ENCODE data around the gene SUGCT.

SUGCT gene

GRCh38 chr7:40507166-40507565 lies 372.4 kb downstream of the SUGCT start:
- DNase-seq (ENCODE audit: low read depth in 3 of 3, low spot score in 1 of 3), result no peak

GRCh38 chr7:40509287-40509996 lies 374.6 kb downstream of the SUGCT start:
- DNase-seq (ENCODE audit: low read depth in 3 of 3, low spot score in 1 of 3), result no peak

- DNase-seq (ENCODE audit: low read depth in 3 of 3, low spot score in 1 of 3), result no peak
Observed at GRCh38 chr7:40516376-40516775, 381.6 kb downstream of the SUGCT start.

GRCh38 chr7:40519009-40519408 lies 384.2 kb downstream of the SUGCT start:
- no peak for DNase-seq (ENCODE audit: low read depth in 3 of 3, low spot score in 1 of 3)

- no peak for DNase-seq (ENCODE audit: low read depth in 3 of 3, low spot score in 1 of 3)
Observed at GRCh38 chr7:40520986-40521738, 386.4 kb downstream of the SUGCT start.

GRCh38 chr7:40525764-40526163 lies 391.0 kb downstream of the SUGCT start:
- DNase-seq (ENCODE audit: low read depth in 3 of 3, low spot score in 1 of 3), result no peak

GRCh38 chr7:40526951-40527715 lies 392.3 kb downstream of the SUGCT start:
- no peak for DNase-seq (ENCODE audit: low read depth in 3 of 3, low spot score in 1 of 3)

GRCh38 chr7:40527723-40528122 lies 392.9 kb downstream of the SUGCT start:
- no peak for DNase-seq (ENCODE audit: low read depth in 3 of 3, low spot score in 1 of 3)

- DNase-seq (ENCODE audit: low read depth in 3 of 3, low spot score in 1 of 3), result no peak
Observed at GRCh38 chr7:40530292-40530691, 395.5 kb downstream of the SUGCT start.

GRCh38 chr7:40531956-40532355 lies 397.2 kb downstream of the SUGCT start:
- DNase-seq (ENCODE audit: low read depth in 3 of 3, low spot score in 1 of 3), result no peak

GRCh38 chr7:40535678-40536077 lies 400.9 kb downstream of the SUGCT start:
- DNase-seq (ENCODE audit: low read depth in 3 of 3, low spot score in 1 of 3), result no peak

GRCh38 chr7:40536421-40536820 lies 401.6 kb downstream of the SUGCT start:
- no peak for DNase-seq (ENCODE audit: low read depth in 3 of 3, low spot score in 1 of 3)

GRCh38 chr7:40538281-40538680 lies 403.5 kb downstream of the SUGCT start:
- no peak for DNase-seq (ENCODE audit: low read depth in 3 of 3, low spot score in 1 of 3)

- no peak for DNase-seq (ENCODE audit: low read depth in 3 of 3, low spot score in 1 of 3)
Observed at GRCh38 chr7:40541336-40541735, 406.5 kb downstream of the SUGCT start.

- DNase-seq (ENCODE audit: low read depth in 3 of 3, low spot score in 1 of 3), result no peak
Observed at GRCh38 chr7:40542982-40543741, 408.4 kb downstream of the SUGCT start.

- no peak for DNase-seq (ENCODE audit: low read depth in 3 of 3, low spot score in 1 of 3)
Observed at GRCh38 chr7:40544221-40544723, 409.5 kb downstream of the SUGCT start.

- no peak for DNase-seq (ENCODE audit: low read depth in 3 of 3, low spot score in 1 of 3)
Observed at GRCh38 chr7:40544871-40545303, 410.1 kb downstream of the SUGCT start.

- DNase-seq (ENCODE audit: low read depth in 3 of 3, low spot score in 1 of 3), result no peak
Observed at GRCh38 chr7:40545739-40546138, 410.9 kb downstream of the SUGCT start.

GRCh38 chr7:40546616-40547501 lies 412.1 kb downstream of the SUGCT start:
- no peak for DNase-seq (ENCODE audit: low read depth in 3 of 3, low spot score in 1 of 3)
